ENCODE measurements around the gene CLK1. TPM values are rescaled to one million over a fixed set of nuclear protein-coding genes. Genes with fewer than 3 reads are reported as not detected.

Gene CLK1
- total and polyA plus RNA-seq, 2 of the 13 experiments (the other 11 are each of a cell fraction or from before 2014, with no cell fraction given), result 66.6 to 101 TPM

DNA sequence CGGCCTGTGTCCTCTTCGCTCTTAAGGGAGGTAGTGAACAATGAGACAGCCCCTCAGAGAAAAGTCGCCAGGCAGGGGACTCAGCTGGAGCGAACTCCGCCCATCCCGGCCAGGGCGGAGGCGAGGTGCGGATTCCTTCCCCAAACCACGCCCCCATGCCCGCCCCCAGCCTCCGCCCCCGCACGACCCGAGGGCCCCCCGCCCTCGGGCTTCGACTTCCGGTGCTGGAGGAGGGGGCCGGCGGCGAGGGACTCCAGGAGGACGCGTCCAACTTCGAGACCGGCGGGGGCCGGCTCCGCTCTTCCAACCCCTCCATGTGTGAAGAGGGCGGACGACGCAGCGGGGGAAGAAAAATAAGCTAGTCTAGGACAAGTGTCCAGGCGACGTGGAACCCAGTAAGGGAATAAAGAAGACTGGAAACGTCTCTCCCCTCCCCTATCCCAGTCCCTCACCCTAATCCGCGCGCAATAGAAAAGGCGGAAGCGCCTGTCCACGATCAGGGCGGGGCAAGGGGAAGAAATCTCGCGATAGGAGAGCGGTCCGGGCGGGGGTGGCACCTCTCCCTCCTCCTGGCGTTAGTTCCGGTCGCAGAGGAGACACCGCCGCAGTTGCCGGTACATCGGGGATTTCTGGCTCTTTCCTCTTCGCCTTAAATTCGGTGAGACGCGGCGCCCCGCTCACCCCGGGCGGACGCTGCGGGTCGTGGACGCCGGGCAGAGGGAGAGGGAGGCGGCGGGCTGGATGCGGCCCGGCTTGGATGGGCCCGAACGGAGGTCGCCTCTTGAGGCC is 52.9 kb downstream of the CLK1 start, which contains the start of gene BZW1 (continued):
- TF ChIP-seq, protein P1, sequence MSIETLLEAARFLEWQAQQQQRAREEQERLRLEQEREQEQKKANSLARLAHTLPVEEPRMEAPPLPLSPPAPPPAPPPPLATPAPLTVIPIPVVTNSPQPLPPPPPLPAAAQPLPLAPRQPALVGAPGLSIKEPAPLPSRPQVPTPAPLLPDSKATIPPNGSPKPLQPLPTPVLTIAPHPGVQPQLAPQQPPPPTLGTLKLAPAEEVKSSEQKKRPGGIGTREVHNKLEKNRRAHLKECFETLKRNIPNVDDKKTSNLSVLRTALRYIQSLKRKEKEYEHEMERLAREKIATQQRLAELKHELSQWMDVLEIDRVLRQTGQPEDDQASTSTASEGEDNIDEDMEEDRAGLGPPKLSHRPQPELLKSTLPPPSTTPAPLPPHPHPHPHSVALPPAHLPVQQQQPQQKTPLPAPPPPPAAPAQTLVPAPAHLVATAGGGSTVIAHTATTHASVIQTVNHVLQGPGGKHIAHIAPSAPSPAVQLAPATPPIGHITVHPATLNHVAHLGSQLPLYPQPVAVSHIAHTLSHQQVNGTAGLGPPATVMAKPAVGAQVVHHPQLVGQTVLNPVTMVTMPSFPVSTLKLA (IDR thresholded peaks at IDR 0.05), result peak; percentile 26; the same call in 1 of the 2 replicates
- TF ChIP-seq PPARG (CRISPR knock-in tag; conservative IDR thresholded peaks at IDR 0.05), result no peak
- TF ChIP-seq, protein P2, sequence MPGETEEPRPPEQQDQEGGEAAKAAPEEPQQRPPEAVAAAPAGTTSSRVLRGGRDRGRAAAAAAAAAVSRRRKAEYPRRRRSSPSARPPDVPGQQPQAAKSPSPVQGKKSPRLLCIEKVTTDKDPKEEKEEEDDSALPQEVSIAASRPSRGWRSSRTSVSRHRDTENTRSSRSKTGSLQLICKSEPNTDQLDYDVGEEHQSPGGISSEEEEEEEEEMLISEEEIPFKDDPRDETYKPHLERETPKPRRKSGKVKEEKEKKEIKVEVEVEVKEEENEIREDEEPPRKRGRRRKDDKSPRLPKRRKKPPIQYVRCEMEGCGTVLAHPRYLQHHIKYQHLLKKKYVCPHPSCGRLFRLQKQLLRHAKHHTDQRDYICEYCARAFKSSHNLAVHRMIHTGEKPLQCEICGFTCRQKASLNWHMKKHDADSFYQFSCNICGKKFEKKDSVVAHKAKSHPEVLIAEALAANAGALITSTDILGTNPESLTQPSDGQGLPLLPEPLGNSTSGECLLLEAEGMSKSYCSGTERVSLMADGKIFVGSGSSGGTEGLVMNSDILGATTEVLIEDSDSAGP (CRISPR knock-in tag; IDR thresholded peaks at IDR 0.05; ENCODE audit: borderline replicate concordance), result no peak
- TF ChIP-seq FOSL1 (CRISPR knock-in tag; IDR thresholded peaks at IDR 0.05; ENCODE audit: borderline replicate concordance), result no peak
- TF ChIP-seq AGO1 (IDR thresholded peaks at IDR 0.05; ENCODE audit: low read depth, low read length, poor library complexity, severe bottlenecking), result no peak
- TF ChIP-seq, protein P3, sequence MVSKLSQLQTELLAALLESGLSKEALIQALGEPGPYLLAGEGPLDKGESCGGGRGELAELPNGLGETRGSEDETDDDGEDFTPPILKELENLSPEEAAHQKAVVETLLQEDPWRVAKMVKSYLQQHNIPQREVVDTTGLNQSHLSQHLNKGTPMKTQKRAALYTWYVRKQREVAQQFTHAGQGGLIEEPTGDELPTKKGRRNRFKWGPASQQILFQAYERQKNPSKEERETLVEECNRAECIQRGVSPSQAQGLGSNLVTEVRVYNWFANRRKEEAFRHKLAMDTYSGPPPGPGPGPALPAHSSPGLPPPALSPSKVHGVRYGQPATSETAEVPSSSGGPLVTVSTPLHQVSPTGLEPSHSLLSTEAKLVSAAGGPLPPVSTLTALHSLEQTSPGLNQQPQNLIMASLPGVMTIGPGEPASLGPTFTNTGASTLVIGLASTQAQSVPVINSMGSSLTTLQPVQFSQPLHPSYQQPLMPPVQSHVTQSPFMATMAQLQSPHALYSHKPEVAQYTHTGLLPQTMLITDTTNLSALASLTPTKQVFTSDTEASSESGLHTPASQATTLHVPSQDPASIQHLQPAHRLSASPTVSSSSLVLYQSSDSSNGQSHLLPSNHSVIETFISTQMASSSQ (IDR thresholded peaks at IDR 0.05; ENCODE audit: low read depth), result no peak
- TF ChIP-seq, protein P3 (CRISPR knock-in tag; IDR thresholded peaks at IDR 0.05; ENCODE audit: borderline replicate concordance), result no peak
- TF ChIP-seq GATAD1 (CRISPR knock-in tag; IDR thresholded peaks at IDR 0.05), result peak; percentile 87
- peak; percentile 54; the same call in 1 of the 2 replicates for TF ChIP-seq ZKSCAN8 (CRISPR knock-in tag; IDR thresholded peaks at IDR 0.05; ENCODE audit: borderline replicate concordance)
- TF ChIP-seq, protein P4, sequence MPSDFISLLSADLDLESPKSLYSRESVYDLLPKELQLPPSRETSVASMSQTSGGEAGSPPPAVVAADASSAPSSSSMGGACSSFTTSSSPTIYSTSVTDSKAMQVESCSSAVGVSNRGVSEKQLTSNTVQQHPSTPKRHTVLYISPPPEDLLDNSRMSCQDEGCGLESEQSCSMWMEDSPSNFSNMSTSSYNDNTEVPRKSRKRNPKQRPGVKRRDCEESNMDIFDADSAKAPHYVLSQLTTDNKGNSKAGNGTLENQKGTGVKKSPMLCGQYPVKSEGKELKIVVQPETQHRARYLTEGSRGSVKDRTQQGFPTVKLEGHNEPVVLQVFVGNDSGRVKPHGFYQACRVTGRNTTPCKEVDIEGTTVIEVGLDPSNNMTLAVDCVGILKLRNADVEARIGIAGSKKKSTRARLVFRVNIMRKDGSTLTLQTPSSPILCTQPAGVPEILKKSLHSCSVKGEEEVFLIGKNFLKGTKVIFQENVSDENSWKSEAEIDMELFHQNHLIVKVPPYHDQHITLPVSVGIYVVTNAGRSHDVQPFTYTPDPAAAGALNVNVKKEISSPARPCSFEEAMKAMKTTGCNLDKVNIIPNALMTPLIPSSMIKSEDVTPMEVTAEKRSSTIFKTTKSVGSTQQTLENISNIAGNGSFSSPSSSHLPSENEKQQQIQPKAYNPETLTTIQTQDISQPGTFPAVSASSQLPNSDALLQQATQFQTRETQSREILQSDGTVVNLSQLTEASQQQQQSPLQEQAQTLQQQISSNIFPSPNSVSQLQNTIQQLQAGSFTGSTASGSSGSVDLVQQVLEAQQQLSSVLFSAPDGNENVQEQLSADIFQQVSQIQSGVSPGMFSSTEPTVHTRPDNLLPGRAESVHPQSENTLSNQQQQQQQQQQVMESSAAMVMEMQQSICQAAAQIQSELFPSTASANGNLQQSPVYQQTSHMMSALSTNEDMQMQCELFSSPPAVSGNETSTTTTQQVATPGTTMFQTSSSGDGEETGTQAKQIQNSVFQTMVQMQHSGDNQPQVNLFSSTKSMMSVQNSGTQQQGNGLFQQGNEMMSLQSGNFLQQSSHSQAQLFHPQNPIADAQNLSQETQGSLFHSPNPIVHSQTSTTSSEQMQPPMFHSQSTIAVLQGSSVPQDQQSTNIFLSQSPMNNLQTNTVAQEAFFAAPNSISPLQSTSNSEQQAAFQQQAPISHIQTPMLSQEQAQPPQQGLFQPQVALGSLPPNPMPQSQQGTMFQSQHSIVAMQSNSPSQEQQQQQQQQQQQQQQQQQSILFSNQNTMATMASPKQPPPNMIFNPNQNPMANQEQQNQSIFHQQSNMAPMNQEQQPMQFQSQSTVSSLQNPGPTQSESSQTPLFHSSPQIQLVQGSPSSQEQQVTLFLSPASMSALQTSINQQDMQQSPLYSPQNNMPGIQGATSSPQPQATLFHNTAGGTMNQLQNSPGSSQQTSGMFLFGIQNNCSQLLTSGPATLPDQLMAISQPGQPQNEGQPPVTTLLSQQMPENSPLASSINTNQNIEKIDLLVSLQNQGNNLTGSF (CRISPR knock-in tag; IDR thresholded peaks at IDR 0.05), result no peak; the same call in 1 of the 2 replicates
- TF ChIP-seq SRY (CRISPR knock-in tag; IDR thresholded peaks at IDR 0.05), result peak; percentile 24; the same call in 1 of the 2 replicates
- peak; percentile 9 for TF ChIP-seq RXRB (CRISPR knock-in tag; IDR thresholded peaks at IDR 0.05; ENCODE audit: borderline replicate concordance)
- TF ChIP-seq, protein P5, sequence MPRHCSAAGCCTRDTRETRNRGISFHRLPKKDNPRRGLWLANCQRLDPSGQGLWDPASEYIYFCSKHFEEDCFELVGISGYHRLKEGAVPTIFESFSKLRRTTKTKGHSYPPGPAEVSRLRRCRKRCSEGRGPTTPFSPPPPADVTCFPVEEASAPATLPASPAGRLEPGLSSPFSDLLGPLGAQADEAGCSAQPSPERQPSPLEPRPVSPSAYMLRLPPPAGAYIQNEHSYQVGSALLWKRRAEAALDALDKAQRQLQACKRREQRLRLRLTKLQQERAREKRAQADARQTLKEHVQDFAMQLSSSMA (CRISPR knock-in tag; IDR thresholded peaks at IDR 0.05), result peak; percentile 80; the same call in 1 of the 2 replicates
- TF ChIP-seq ZNF761 (CRISPR knock-in tag; conservative IDR thresholded peaks at IDR 0.05), result no peak
